ENCODE results near the gene SF3A1.

- TF ChIP-seq CTCF (IDR thresholded peaks at IDR 0.05; ENCODE audit: insufficient read depth, low read depth, low read length), result peak; percentile 72
- TF ChIP-seq EZH2 (IDR thresholded peaks at IDR 0.05; ENCODE audit: insufficient read depth, low read length), result no peak
Measured at GRCh38 chr22:30390974-30391691, 34.4 kb upstream of the SF3A1 start.

Measured in astrocyte (in vitro differentiated cells and primary cell).